T-cell (primary cell): Measurements from ENCODE around the gene GBP4. TPM values are rescaled to one million over a fixed set of nuclear protein-coding genes. Genes with fewer than 3 reads are reported as not detected.

Experiments used
- ATAC-seq, 4 experiments: fragments of 200-7000 bp in 3 of 4; fragments of 150-1000 bp in 1 of 4; cut with Tn5 transposase; replicated peaks in 1 of 4; 1 replicate in 3 of 4; 2 replicates in 1 of 4; pipeline ENCODE4 v1.10.0; 2021; ENCODE audit warnings: moderate library complexity in 3 of 4, mild to moderate bottlenecking in 2 of 4, moderate number of reproducible peaks in 1 of 4
- CTCF ChIA-PET, 2 donors: fragments of 300-600 bp; sonication (Branson Sonifier 250); formaldehyde crosslinking; loops; one replicate each; lab custom pipeline; 2022; ENCODE audit warnings: antibody characterized with exemption in 2 of 2; lab: Charles Lee
- POLR2A ChIA-PET, 2 donors: fragments of 300-600 bp; sonication (Branson Sonifier 250); formaldehyde crosslinking; loops; one replicate each; lab custom pipeline; 2022; ENCODE audit warnings: antibody characterized with exemption in 2 of 2; lab: Charles Lee
- DNase-seq, 35 experiments: peaks; one replicate each; pipeline versions ENCODE4 v3.0.0 to v3.0.0-alpha.2; 2013 to 2023
- H3K27ac ChIP-seq: one replicate; pipeline ENCODE4 v1.5.1; 2013; ENCODE audit warnings: low read length
- H3K27me3 ChIP-seq, 2 experiments: replicated peaks in 1 of 2; 1 replicate in 1 of 2; 2 replicates in 1 of 2; pipeline versions ENCODE4 v1.6.1 to v1.7.0; 2013; ENCODE audit warnings: low read length in 1 of 2, mixed read lengths in 1 of 2; ENCODE audit not compliant: control insufficient read depth in 2 of 2, insufficient read depth in 2 of 2; ENCODE audit errors: extremely low read depth in 1 of 2
- H3K36me3 ChIP-seq, 2 donors: 1 replicate in 1 of 2; 2 replicates in 1 of 2; pipeline versions ENCODE4 v1.6.1 to v1.7.0; 2013; ENCODE audit warnings: low read length in 1 of 2; ENCODE audit not compliant: control insufficient read depth in 2 of 2, insufficient read depth in 1 of 2; ENCODE audit errors: extremely low read depth in 1 of 2
- H3K4me1 ChIP-seq, 2 experiments: 1 replicate in 1 of 2; 2 replicates in 1 of 2; pipeline versions ENCODE4 v1.6.1 to v1.7.0; 2013; ENCODE audit warnings: low read length in 2 of 2, mixed read lengths in 1 of 2; ENCODE audit not compliant: insufficient read depth in 2 of 2, control insufficient read depth in 1 of 2; ENCODE audit errors: extremely low read depth in 1 of 2
- H3K4me3 ChIP-seq, 2 donors: 1 replicate in 1 of 2; 2 replicates in 1 of 2; pipeline versions ENCODE4 v1.5.1 to v1.7.0; 2013; ENCODE audit warnings: mild to moderate bottlenecking in 2 of 2, low read length in 1 of 2, moderate library complexity in 1 of 2; ENCODE audit not compliant: control insufficient read depth in 1 of 2; ENCODE audit errors: extremely low read depth in 1 of 2
- H3K9me3 ChIP-seq: 2 replicates; pipeline ENCODE4 v1.7.0; 2013
- H3K27ac Mint-ChIP-seq, 2 donors: one replicate each; pipeline ENCODE4 v1.8.0; 2020 to 2021; ENCODE audit warnings: mild to moderate bottlenecking in 2 of 2, mixed read lengths in 2 of 2
- H3K27me3 Mint-ChIP-seq, 2 donors: one replicate each; pipeline ENCODE4 v1.8.0; 2021 to 2022; ENCODE audit warnings: mixed read lengths in 2 of 2
- H3K36me3 Mint-ChIP-seq: one replicate; pipeline ENCODE4 v1.8.0; 2021; ENCODE audit warnings: mixed read lengths
- H3K4me1 Mint-ChIP-seq, 3 donors: one replicate each; pipeline ENCODE4 v1.8.0; 2020 to 2022; ENCODE audit warnings: mixed read lengths in 3 of 3, mild to moderate bottlenecking in 1 of 3
- H3K4me3 Mint-ChIP-seq, 3 donors: one replicate each; pipeline ENCODE4 v1.8.0; 2020 to 2022; ENCODE audit warnings: mild to moderate bottlenecking in 3 of 3, mixed read lengths in 3 of 3, moderate library complexity in 3 of 3
- H3K9me3 Mint-ChIP-seq, 3 donors: one replicate each; pipeline ENCODE4 v1.8.0; 2020 to 2022; ENCODE audit warnings: mixed read lengths in 3 of 3
- WGBS: methylation state at CpG from one replicate; pipeline ENCODE4 v1.1.5; 2013; ENCODE audit warnings: missing lambda C conversion rate; ENCODE audit not compliant: insufficient coverage; 5-methylcytosine and 5-hydroxymethylcytosine counted together
- total RNA-seq, 35 experiments: library from RNA in 6 of 35; stranded (reverse) in 6 of 35; fragments of 120-200 nt in 1 of 35; gene quantifications; one replicate each; pipeline versions ENCODE4 v1.2.1 to v1.2.4 and lab custom pipeline; 2013 to 2026

GBP4 gene
- total RNA-seq, 5 donors from 2014 or later (not counting 1 experiment from before 2014, with no cell fraction given): 24.7 to 61.3 (median 36.5) TPM

DNA sequence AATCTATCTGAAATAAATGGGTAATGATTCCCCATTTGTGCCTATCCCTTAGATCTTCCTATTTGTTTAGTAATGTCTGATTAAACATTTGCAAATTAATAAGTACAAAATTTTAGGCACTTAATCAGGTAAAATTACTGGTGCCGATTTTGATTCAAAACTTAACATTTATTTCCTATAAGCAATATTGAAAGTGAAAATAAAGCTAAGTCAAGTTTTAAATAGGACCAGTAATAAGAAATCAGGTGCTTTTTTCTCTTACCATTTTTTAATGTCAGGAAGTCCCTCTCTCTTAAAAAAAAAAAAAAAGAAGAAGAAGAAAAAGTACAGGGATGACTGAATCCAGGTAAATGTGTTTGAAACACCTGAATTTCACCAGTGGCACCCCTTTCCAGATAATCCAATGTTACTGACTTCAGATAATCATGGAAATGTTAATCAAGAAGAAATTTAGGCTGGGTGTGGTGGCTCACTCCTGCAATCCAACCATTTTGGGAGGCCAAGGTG is 836 bp upstream of the GBP4 start:
- ChIA-PET POLR2A (interaction anchor here (0.6 to 1.2 kb wide), 3 partner anchors 68 to 166 kb away, joined by 3 read pairs; no protein-coding TSS in a partner anchor), CTCF (interaction anchor here in 1 of 2 donors (0.6 to 1.7 kb wide), 8 partner anchors 51 to 216 kb away, joined by 3 to 6 read pairs (median 4); partner anchors contain the start of genes GBP1 and GBP2)
- Mint-ChIP-seq H3K27me3 (no peaks in the 10 kb centered on the region), H3K9me3 (peaks cover 6 to 8% (median 6%) of the 10 kb centered on the region in 3 donors), H3K4me3 (peak overlapping the region; percentile 94 to 98 (median 95)), H3K4me1 (peaks cover 67 to 83% (median 68%) of the 10 kb centered on the region in 3 donors), H3K27ac (peak overlapping the region; percentile 97 to 99), H3K36me3 (peaks cover 51% of the 10 kb centered on the region)
- H3K27me3 ChIP-seq: no peaks in the 10 kb centered on the region
- H3K4me3 ChIP-seq: peak overlapping the region; percentile 20 to 75
- H3K4me1 ChIP-seq: peaks cover 16 to 23% of the 10 kb centered on the region in 2 experiments
- peak overlapping the region; percentile 83 for H3K27ac ChIP-seq
- no CpG with 5 or more reads among the region's 1 CpG for WGBS
- DNase-seq (peak in 1 of 35 experiments; percentile 38), ATAC-seq (no peak)
- no peaks in the 10 kb centered on the region for H3K9me3 ChIP-seq
- peaks cover 0 to 15% of the 10 kb centered on the region in 2 donors for H3K36me3 ChIP-seq

GRCh38 chr1:89198081-89198480 is 661 bp downstream of the GBP4 start:
- DNase-seq (peak in 2 of 35 experiments; percentile 1 to 4), ATAC-seq (peak in 3 of 4 experiments; percentile 4 to 10 (median 5))
- 7% methylated on average over 7 of the region's 8 CpGs for WGBS
- H3K4me3 Mint-ChIP-seq: peak overlapping the region; percentile 94 to 98 (median 95)
- ChIA-PET CTCF (interaction anchor here in 1 of 2 donors (0.6 to 1.4 kb wide), 3 partner anchors 113 to 638 kb away, joined by 3 to 4 read pairs (median 3); no protein-coding TSS in a partner anchor), POLR2A (interaction anchor here (0.6 to 1.4 kb wide), 3 partner anchors 8 to 111 kb away, joined by 3 to 4 read pairs (median 3); no protein-coding TSS in a partner anchor)
- peaks cover 16 to 23% of the 10 kb centered on the region in 2 experiments for H3K4me1 ChIP-seq
- H3K27me3 ChIP-seq: no peaks in the 10 kb centered on the region
- peak overlapping the region; percentile 83 for H3K27ac ChIP-seq
- H3K36me3 ChIP-seq: peaks cover 0 to 28% of the 10 kb centered on the region in 2 donors
- peak overlapping the region; percentile 72 to 75 for H3K4me3 ChIP-seq
- H3K9me3 ChIP-seq: no peaks in the 10 kb centered on the region
- H3K36me3 Mint-ChIP-seq: peaks cover 52% of the 10 kb centered on the region
- no peaks in the 10 kb centered on the region for H3K9me3 Mint-ChIP-seq
- no peaks in the 10 kb centered on the region for H3K27me3 Mint-ChIP-seq
- H3K4me1 Mint-ChIP-seq: peaks cover 75 to 98% (median 76%) of the 10 kb centered on the region in 3 donors
- H3K27ac Mint-ChIP-seq: peak overlapping the region; percentile 97 to 99

DNA sequence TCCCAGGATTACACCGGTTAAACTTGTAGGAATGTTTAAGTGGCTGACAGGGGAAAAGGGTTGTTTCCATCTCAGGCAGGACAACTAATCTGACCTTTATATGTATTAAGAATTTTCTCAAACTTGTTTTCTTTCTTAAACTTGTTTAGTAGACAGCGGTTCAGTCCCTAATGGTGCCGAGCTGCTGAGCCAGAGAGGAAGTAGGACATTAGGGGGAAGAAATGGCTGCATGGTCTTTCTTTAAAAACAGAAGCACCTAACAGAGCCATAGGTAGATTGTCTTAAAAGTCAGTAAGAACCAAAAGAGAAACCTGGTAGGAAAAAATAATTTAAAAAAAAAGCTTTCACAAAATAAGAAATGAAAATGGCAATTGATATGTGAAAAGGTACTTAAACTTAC is 3.3 kb downstream of the GBP4 start:
- no peak overlapping the region for H3K4me3 ChIP-seq
- peaks cover 0 to 54% of the 10 kb centered on the region in 2 donors for H3K36me3 ChIP-seq
- POLR2A ChIA-PET: interaction anchor here (0.6 to 0.7 kb wide), 2 partner anchors 165 to 1639 kb away, joined by 3 to 4 read pairs; no protein-coding TSS in a partner anchor
- WGBS: no CpG with 5 or more reads among the region's 3 CpGs
- Mint-ChIP-seq H3K27me3 (no peaks in the 10 kb centered on the region), H3K9me3 (no peaks in the 10 kb centered on the region), H3K4me3 (peak overlapping the region; percentile 43 to 98 (median 95)), H3K27ac (peak overlapping the region; percentile 75 to 76), H3K4me1 (peaks cover 67 to 85% (median 68%) of the 10 kb centered on the region in 3 donors), H3K36me3 (peaks cover 56% of the 10 kb centered on the region)
- H3K27me3 ChIP-seq: no peaks in the 10 kb centered on the region
- no peak for ATAC-seq
- DNase-seq: no peak
- peaks cover 7 to 17% of the 10 kb centered on the region in 2 experiments for H3K4me1 ChIP-seq
- no peaks in the 10 kb centered on the region for H3K9me3 ChIP-seq
- no peak overlapping the region for H3K27ac ChIP-seq
- CTCF ChIA-PET: interaction anchor here in 1 of 2 donors (0.7 kb wide), 1 partner anchor 185 kb away, joined by 3 read pairs; no protein-coding TSS in a partner anchor

GRCh38 chr1:89191314-89191713 is 7.4 kb downstream of the GBP4 start:
- Histone ChIP-seq H3K9me3 (no peaks in the 10 kb centered on the region), H3K27me3 (no peaks in the 10 kb centered on the region), H3K36me3 (peaks cover 0 to 86% of the 10 kb centered on the region in 2 donors), H3K4me1 (peaks cover 0 to 6% of the 10 kb centered on the region in 2 experiments), H3K27ac (no peak overlapping the region), H3K4me3 (no peak overlapping the region)
- Mint-ChIP-seq H3K4me1 (peaks cover 57 to 71% (median 69%) of the 10 kb centered on the region in 3 donors), H3K36me3 (peaks cover 87% of the 10 kb centered on the region), H3K9me3 (no peaks in the 10 kb centered on the region), H3K4me3 (no peak overlapping the region), H3K27me3 (no peaks in the 10 kb centered on the region), H3K27ac (peak overlapping the region in 1 of 2 donors; percentile 44)
- CTCF ChIA-PET: no interaction called here
- POLR2A ChIA-PET: no interaction called here
- no peak for ATAC-seq
- no CpG with 5 or more reads among the region's 5 CpGs for WGBS
- DNase-seq: no peak

- no peaks in the 10 kb centered on the region for H3K27me3 ChIP-seq
- no peak for DNase-seq
- no peak for ATAC-seq
- peaks cover 44 to 58% (median 56%) of the 10 kb centered on the region in 3 donors for H3K4me1 Mint-ChIP-seq
- H3K27ac ChIP-seq: no peak overlapping the region
- ChIA-PET POLR2A (interaction anchor here in 1 of 2 donors (0.8 kb wide), 1 partner anchor 8 kb away, joined by 3 read pairs; the partner anchor contains the start of gene GBP4), CTCF (no interaction called here)
- no peak overlapping the region for H3K4me3 Mint-ChIP-seq
- 100% methylated on average over 4 of the region's 4 CpGs for WGBS
- H3K36me3 ChIP-seq: peaks cover 0 to 92% of the 10 kb centered on the region in 2 donors
- peak overlapping the region in 1 of 2 donors; percentile 66 for H3K27ac Mint-ChIP-seq
- no peaks in the 10 kb centered on the region for H3K9me3 ChIP-seq
- peaks cover 90% of the 10 kb centered on the region for H3K36me3 Mint-ChIP-seq
- H3K4me1 ChIP-seq: peaks cover 0 to under 1% of the 10 kb centered on the region in 2 experiments
- H3K4me3 ChIP-seq: no peak overlapping the region
- H3K27me3 Mint-ChIP-seq: no peaks in the 10 kb centered on the region
- no peaks in the 10 kb centered on the region for H3K9me3 Mint-ChIP-seq
Measured at GRCh38 chr1:89190017-89190416, 8.7 kb downstream of the GBP4 start.

GRCh38 chr1:89179343-89179742 is 19.4 kb downstream of the GBP4 start:
- Mint-ChIP-seq H3K27me3 (no peaks in the 10 kb centered on the region), H3K27ac (no peak overlapping the region), H3K9me3 (peaks cover 4 to 10% (median 4%) of the 10 kb centered on the region in 3 donors), H3K4me3 (no peak overlapping the region), H3K36me3 (peaks cover 34% of the 10 kb centered on the region), H3K4me1 (peaks cover 4 to 7% (median 5%) of the 10 kb centered on the region in 3 donors)
- ATAC-seq (no peak), DNase-seq (no peak)
- POLR2A ChIA-PET: interaction anchor here in 1 of 2 donors (0.6 kb wide), 1 partner anchor 33 kb away, joined by 4 read pairs; no protein-coding TSS in a partner anchor
- no peaks in the 10 kb centered on the region for H3K27me3 ChIP-seq
- no CpG with 5 or more reads among the region's 2 CpGs for WGBS
- no peaks in the 10 kb centered on the region for H3K4me1 ChIP-seq
- H3K27ac ChIP-seq: no peak overlapping the region
- no peaks in the 10 kb centered on the region for H3K9me3 ChIP-seq
- H3K4me3 ChIP-seq: no peak overlapping the region
- peaks cover 0 to 19% of the 10 kb centered on the region in 2 donors for H3K36me3 ChIP-seq
- CTCF ChIA-PET: interaction anchor here in 1 of 2 donors (1.1 kb wide), 1 partner anchor 10 kb away, joined by 3 read pairs; no protein-coding TSS in a partner anchor
